DND-41 (cell line): Measurements from ENCODE around the gene IST1.

Experiments
- ATAC-seq: fragments of 200-7000 bp; cut with Tn5 transposase; 3 replicates; pipeline ENCODE4 v1.9.1; 2021; ENCODE audit warnings: low read depth; ENCODE audit not compliant: insufficient read depth
- DNase-seq: peaks from one replicate; pipeline ENCODE4 v3.0.0-alpha.2; 2020
- H2AFZ ChIP-seq: 2 replicates; pipeline ENCODE4 v1.6.0; 2012; ENCODE audit warnings: low read depth, low read length
- H3K27ac ChIP-seq: 2 replicates; pipeline ENCODE4 v1.5.1; 2012; ENCODE audit warnings: low read length, inconsistent platforms
- H3K27me3 ChIP-seq: fragments of 200-600 bp; sonication (generic); 2 replicates; pipeline ENCODE4 v1.6.0; 2012; ENCODE audit warnings: low read length, mild to moderate bottlenecking, inconsistent platforms; ENCODE audit not compliant: insufficient read depth, poor library complexity
- H3K36me3 ChIP-seq: 2 replicates; pipeline ENCODE4 v1.5.1; 2012; ENCODE audit warnings: low read length, inconsistent platforms; ENCODE audit not compliant: insufficient read depth
- H3K4me1 ChIP-seq: 2 replicates; pipeline ENCODE4 v1.5.1; 2012; ENCODE audit warnings: mild to moderate bottlenecking, low read length; ENCODE audit not compliant: insufficient read depth
- H3K4me2 ChIP-seq: 2 replicates; pipeline ENCODE4 v1.6.0; 2012; ENCODE audit warnings: mild to moderate bottlenecking, moderate library complexity, low read length, inconsistent platforms; ENCODE audit not compliant: insufficient read depth
- H3K4me3 ChIP-seq, 2 experiments: fragments of 200-600 bp in 1 of 2; shearing (Covaris generic) in 1 of 2; 2 replicates each; pipeline ENCODE4 v1.5.1; 2012 to 2016; ENCODE audit warnings: inconsistent platforms in 2 of 2, low read length in 2 of 2, mild to moderate bottlenecking in 2 of 2, low read depth in 1 of 2, moderate library complexity in 1 of 2
- H3K79me2 ChIP-seq: 2 replicates; pipeline ENCODE4 v1.6.0; 2012; ENCODE audit warnings: low read length, inconsistent platforms; ENCODE audit not compliant: insufficient read depth
- H3K9ac ChIP-seq: 2 replicates; pipeline ENCODE4 v1.6.0; 2012; ENCODE audit warnings: low read depth, mild to moderate bottlenecking, inconsistent platforms, low read length, moderate library complexity
- H3K9me3 ChIP-seq: 2 replicates; pipeline ENCODE4 v1.5.1; 2012; ENCODE audit warnings: low read length, moderate library complexity, mild to moderate bottlenecking, inconsistent platforms; ENCODE audit not compliant: insufficient read depth, severe bottlenecking
- H4K20me1 ChIP-seq: 2 replicates; pipeline ENCODE4 v1.6.0; 2012; ENCODE audit warnings: low read length; ENCODE audit not compliant: insufficient read depth
- EZH2 ChIP-seq: IDR thresholded peaks from 3 replicates; pipeline ENCODE4 v1.6.1; 2012; ENCODE audit warnings: borderline replicate concordance, low read depth, mild to moderate bottlenecking, moderate library complexity, low read length, inconsistent platforms; ENCODE audit not compliant: severe bottlenecking
- TF ChIP-seq, protein P1 (sequence below): IDR thresholded peaks from 2 replicates; pipeline ENCODE4 v1.5.1; 2012; ENCODE audit warnings: borderline replicate concordance, low read length, moderate library complexity, mild to moderate bottlenecking; ENCODE audit not compliant: poor library complexity, severe bottlenecking; ENCODE audit errors: extremely low read depth

The IST1 gene

DNA sequence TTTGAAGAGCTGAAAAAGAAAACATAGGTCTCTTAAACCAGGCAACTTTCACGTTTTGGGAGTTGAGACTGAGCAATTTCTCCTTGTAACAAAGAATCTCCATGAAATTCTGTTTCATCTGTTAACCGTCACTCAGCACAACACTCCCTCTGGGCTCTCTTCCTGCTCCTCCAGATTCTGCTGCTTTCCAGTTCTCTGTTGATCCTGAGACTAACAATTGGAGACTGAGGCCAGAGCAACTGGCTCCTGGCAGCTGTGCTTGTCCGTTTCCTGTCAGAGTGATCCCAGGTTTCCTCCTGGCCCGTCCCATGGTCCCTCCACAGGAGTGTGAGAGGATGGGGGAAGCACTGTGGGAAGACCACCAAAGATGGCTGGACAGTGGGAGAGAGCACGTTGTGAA lies 32.5 kb downstream of the IST1 start:
- H3K27ac ChIP-seq, result no peak overlapping the region
- no peak overlapping the region for H3K4me3 ChIP-seq
- H3K36me3 ChIP-seq, result peaks cover 85% of the 10 kb centered on the region
- no peak overlapping the region for H3K9ac ChIP-seq
- H4K20me1 ChIP-seq, result peaks cover 19% of the 10 kb centered on the region; the same call in 1 of the 2 replicates
- TF ChIP-seq, protein P1, sequence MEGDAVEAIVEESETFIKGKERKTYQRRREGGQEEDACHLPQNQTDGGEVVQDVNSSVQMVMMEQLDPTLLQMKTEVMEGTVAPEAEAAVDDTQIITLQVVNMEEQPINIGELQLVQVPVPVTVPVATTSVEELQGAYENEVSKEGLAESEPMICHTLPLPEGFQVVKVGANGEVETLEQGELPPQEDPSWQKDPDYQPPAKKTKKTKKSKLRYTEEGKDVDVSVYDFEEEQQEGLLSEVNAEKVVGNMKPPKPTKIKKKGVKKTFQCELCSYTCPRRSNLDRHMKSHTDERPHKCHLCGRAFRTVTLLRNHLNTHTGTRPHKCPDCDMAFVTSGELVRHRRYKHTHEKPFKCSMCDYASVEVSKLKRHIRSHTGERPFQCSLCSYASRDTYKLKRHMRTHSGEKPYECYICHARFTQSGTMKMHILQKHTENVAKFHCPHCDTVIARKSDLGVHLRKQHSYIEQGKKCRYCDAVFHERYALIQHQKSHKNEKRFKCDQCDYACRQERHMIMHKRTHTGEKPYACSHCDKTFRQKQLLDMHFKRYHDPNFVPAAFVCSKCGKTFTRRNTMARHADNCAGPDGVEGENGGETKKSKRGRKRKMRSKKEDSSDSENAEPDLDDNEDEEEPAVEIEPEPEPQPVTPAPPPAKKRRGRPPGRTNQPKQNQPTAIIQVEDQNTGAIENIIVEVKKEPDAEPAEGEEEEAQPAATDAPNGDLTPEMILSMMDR, result no peak
- no peak for TF ChIP-seq EZH2
- no peak overlapping the region for H3K4me2 ChIP-seq
- no peak for DNase-seq
- H3K9me3 ChIP-seq, result no peaks in the 10 kb centered on the region
- no peaks in the 10 kb centered on the region for H3K27me3 ChIP-seq
- peaks cover 3% of the 10 kb centered on the region; the same call in 1 of the 2 replicates for H3K79me2 ChIP-seq
- no peak for ATAC-seq
- H2AFZ ChIP-seq, result no peak overlapping the region
- no peaks in the 10 kb centered on the region for H3K4me1 ChIP-seq

DNA sequence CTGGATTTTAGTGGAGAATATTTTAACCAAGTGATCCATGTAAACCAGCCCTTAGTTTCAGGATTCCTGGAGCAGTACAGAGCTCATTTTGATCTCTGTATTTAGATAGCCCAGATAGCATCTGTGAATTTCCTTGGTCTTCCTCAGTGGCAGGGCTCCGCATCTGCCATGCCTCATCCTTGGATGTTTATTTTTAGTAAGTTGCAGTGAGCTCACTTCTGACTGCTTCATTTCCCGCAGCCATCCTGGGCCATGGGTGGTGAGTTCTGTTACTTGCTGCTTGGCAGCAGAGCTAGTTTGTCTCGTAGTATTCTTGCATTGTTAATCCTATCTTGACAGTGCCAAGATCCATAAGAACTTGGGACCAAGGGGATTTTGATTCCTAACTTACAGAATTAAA lies 33.7 kb downstream of the IST1 start:
- Histone ChIP-seq H3K79me2 (no peaks in the 10 kb centered on the region; the same call in 1 of the 2 replicates), H4K20me1 (peaks cover 24% of the 10 kb centered on the region)

DNA sequence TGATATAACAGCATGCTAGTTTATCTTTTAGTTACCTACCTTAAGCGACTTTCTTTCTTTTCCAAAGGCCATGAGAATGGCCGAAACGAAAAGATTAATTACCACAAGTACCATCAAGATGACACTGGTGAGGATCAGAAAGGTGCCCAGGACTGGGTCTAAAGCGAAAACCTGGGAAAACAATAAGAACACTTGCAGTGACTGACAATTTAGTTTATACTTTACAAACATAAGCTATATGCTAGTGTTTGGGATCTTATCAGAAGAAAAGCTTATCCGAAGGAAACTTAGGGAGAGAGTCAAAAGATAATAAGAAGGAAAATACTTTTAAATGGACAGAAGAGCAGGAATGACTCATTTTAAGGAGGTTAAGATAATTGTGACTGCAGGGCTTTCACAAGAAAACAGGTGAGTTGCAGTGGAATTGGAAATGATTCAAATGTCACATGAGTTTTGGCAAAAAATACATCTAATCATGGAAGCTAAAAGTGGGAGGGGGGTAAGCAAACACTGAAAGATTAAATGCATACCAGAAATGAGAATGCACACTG lies 34.8 kb downstream of the IST1 start:
- no peak for TF ChIP-seq EZH2
- TF ChIP-seq, protein P1, result no peak
- Histone ChIP-seq H3K4me1 (no peaks in the 10 kb centered on the region), H3K27ac (no peak overlapping the region), H3K36me3 (peaks cover 80% of the 10 kb centered on the region), H3K27me3 (no peaks in the 10 kb centered on the region), H3K79me2 (no peaks in the 10 kb centered on the region; the same call in 1 of the 2 replicates), H3K4me3 (no peak overlapping the region), H3K9me3 (no peaks in the 10 kb centered on the region), H3K4me2 (no peak overlapping the region), H3K9ac (no peak overlapping the region), H2AFZ (no peak overlapping the region), H4K20me1 (peaks cover 25% of the 10 kb centered on the region)
- ATAC-seq (no peak), DNase-seq (no peak)

More for the DNA sequence above, 33.7 kb downstream of the IST1 start:
- no peak for DNase-seq
- Histone ChIP-seq H2AFZ (no peak overlapping the region), H3K4me3 (no peak overlapping the region), H3K4me2 (no peak overlapping the region), H3K9ac (no peak overlapping the region), H3K27ac (no peak overlapping the region), H3K36me3 (peaks cover 84% of the 10 kb centered on the region), H3K4me1 (no peaks in the 10 kb centered on the region), H3K9me3 (no peaks in the 10 kb centered on the region), H3K27me3 (no peaks in the 10 kb centered on the region)
- ATAC-seq, result no peak
- TF ChIP-seq EZH2, result no peak
- TF ChIP-seq, protein P1, result no peak
